Measurements from ENCODE around the gene SLC25A20. TPM values are rescaled to one million over a fixed set of nuclear protein-coding genes. Genes with fewer than 3 reads are reported as not detected.

SLC25A20 gene
- total RNA-seq, 1 donor from 2014 or later = 17.4 TPM

DNA sequence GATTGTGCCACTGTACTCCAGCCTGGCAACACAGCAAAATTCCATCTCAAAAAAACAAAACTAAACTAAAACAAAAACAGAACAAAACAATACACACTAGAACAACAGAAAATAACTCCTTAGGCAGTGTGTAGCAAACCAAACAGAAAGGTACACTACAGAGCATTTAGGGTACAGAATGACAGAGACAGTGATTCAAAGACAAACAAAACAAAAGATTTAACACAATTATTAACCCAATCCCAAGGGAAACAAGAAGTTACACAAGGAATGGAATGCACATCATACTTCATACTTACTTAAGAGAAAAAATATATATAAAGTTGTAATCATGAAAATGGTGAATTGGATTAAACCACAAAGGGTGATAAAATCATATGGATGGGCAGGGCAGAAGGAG lies 12.9 kb downstream of the SLC25A20 start:
- H3K36me3 Mint-ChIP-seq (ENCODE audit: low read depth) = peaks cover 11% of the 10 kb centered on the region
- DNase-seq (ENCODE audit: low spot score) = no peak
- H3K4me3 Mint-ChIP-seq = no peak overlapping the region
- intact Hi-C loops (cut with micrococcal nuclease) = no loop called here
- H3K27me3 Mint-ChIP-seq (ENCODE audit: insufficient read depth) = no peaks in the 10 kb centered on the region
- H3K27ac Mint-ChIP-seq = no peak overlapping the region
- H3K9me3 Mint-ChIP-seq = no peaks in the 10 kb centered on the region
- no peaks in the 10 kb centered on the region for H3K4me1 Mint-ChIP-seq (ENCODE audit: low read depth)

DNA sequence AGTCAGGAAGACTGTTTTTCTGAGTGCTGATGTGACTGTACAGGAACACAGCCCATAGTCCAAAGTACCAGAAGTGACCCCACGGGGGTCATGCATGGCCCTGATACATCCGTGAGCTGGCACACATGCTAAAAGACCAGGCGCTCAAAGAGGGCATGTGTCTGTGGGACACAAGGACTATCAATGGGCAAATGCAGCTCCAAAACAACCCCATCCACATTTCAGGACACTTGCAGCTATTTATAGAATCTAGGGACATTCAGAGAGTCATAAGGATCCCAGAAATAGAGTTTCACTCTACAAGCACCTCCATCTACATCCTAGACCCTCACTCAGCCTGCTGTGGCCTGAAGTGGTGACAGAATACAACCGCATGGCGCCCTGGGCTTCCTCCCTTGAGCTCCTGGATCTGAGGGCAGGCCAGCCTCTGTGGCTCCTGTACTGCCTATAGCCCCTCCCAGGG lies 17.0 kb downstream of the SLC25A20 start:
- intact Hi-C loops (cut with micrococcal nuclease) = no loop called here
- peaks cover 11% of the 10 kb centered on the region for H3K36me3 Mint-ChIP-seq (ENCODE audit: low read depth)
- H3K9me3 Mint-ChIP-seq = no peaks in the 10 kb centered on the region
- H3K4me3 Mint-ChIP-seq = no peak overlapping the region
- no peak overlapping the region for H3K27ac Mint-ChIP-seq
- H3K4me1 Mint-ChIP-seq (ENCODE audit: low read depth) = no peaks in the 10 kb centered on the region
- H3K27me3 Mint-ChIP-seq (ENCODE audit: insufficient read depth) = no peaks in the 10 kb centered on the region
- DNase-seq (ENCODE audit: low spot score) = no peak

DNA sequence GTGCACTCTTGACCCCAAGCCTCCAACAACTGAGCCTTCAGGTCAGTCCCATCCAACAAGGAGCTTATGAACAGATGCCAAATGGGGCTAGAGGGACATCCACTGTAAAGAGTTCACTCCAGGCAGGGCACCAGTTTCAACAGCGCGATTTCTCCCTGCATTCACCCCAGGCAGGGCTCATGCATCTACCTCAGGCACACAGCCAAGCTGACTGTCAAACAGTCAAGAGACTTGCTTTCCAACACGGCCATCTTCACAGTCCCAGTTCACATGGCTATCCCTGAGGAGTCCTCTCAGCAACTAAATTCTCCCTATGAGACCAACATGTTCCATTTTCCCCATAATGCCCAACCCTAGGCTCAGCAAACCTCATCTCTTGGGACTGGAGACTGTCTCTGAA lies 17.7 kb downstream of the SLC25A20 start:
- Mint-ChIP-seq H3K4me3 (no peak overlapping the region), H3K9me3 (no peaks in the 10 kb centered on the region), H3K27me3 (ENCODE audit: insufficient read depth) (no peaks in the 10 kb centered on the region), H3K36me3 (ENCODE audit: low read depth) (peaks cover 11% of the 10 kb centered on the region), H3K27ac (no peak overlapping the region), H3K4me1 (ENCODE audit: low read depth) (no peaks in the 10 kb centered on the region)
- intact Hi-C loops (cut with micrococcal nuclease) = no loop called here
- no peak for DNase-seq (ENCODE audit: low spot score)

DNA sequence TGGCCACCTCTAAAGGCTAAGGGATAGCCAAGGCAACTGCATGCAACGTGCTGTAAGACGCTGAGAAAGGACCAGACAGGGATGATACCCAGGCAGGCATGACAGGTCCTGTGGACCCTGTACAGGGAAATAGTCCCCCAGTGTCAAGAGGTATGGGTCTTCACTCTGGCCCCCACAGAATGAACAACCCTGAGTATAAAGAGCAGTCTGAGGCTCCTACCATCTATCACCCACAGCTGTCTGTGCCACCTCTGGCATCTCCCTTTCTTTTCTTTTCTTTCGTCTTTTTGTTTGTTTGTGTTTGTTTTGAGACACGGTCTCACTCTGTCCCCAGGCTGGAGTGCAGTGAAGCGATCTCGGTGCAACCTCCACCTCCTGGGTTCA lies 18.7 kb downstream of the SLC25A20 start:
- H3K4me3 Mint-ChIP-seq = no peak overlapping the region
- peaks cover 8% of the 10 kb centered on the region for H3K36me3 Mint-ChIP-seq (ENCODE audit: low read depth)
- DNase-seq (ENCODE audit: low spot score) = no peak
- no peak overlapping the region for H3K27ac Mint-ChIP-seq
- H3K4me1 Mint-ChIP-seq (ENCODE audit: low read depth) = no peaks in the 10 kb centered on the region
- H3K27me3 Mint-ChIP-seq (ENCODE audit: insufficient read depth) = no peaks in the 10 kb centered on the region
- no peaks in the 10 kb centered on the region for H3K9me3 Mint-ChIP-seq
- intact Hi-C loops (cut with micrococcal nuclease) = no loop called here

DNA sequence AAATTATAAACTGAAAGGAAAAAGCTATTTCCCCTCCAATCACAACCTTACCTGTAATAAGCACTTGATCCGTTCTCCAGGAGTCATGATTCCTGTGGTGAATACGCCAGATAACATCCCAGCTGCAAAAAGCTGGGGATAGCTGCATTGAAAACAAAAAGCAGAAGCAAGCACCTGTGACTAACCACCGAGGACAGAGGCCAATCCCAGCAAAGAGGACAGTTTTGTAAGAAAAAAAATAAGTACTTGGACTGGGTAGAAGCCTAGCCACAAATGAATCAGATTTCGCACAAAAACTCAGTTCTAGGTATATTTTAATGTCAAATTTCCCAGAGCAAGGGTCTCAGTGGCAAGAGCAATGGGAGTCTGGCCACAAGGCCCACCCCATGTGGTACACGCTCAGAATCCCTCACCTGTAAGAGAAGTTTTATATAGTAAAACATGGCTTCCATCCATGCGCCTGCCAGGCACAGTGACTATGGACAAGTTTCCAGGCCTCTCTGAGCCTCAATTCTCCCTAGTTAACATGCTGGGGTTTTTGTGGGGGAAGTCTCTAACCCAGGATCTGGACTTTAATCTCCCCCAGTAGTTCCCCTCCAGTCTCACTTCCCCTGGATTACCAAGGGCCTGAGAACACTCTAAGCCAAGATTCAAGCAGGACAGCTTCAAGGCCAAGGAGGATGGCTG lies 19.2 kb downstream of the SLC25A20 start:
- Mint-ChIP-seq H3K27me3 (ENCODE audit: insufficient read depth) (no peaks in the 10 kb centered on the region), H3K4me1 (ENCODE audit: low read depth) (no peaks in the 10 kb centered on the region), H3K36me3 (ENCODE audit: low read depth) (peaks cover 8% of the 10 kb centered on the region), H3K27ac (no peak overlapping the region), H3K9me3 (no peaks in the 10 kb centered on the region), H3K4me3 (no peak overlapping the region)
- intact Hi-C loops (cut with micrococcal nuclease) = no loop called here
- DNase-seq (ENCODE audit: low spot score) = no peak

DNA sequence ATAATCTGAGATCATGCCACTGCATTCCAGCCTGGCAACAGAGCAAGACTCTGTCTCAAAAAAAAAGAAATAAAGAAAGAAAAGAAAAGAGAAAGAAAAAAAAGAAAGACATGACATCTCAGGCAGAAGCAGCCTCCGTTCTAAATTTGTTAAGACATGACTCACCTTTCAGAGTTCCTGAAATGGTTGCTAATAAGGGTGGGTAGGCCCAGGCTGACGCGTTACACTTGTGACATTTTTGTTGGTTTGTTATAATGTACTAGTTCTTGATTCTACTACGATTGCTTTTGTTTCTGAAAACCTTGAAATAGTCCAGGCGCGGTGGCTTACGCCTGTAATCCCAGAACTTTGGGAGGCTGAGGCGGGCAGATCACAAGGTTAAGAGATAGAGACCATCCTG lies 21.0 kb downstream of the SLC25A20 start:
- no peak overlapping the region for H3K27ac Mint-ChIP-seq
- H3K9me3 Mint-ChIP-seq = no peaks in the 10 kb centered on the region
- H3K4me1 Mint-ChIP-seq (ENCODE audit: low read depth) = no peaks in the 10 kb centered on the region
- intact Hi-C loops (cut with micrococcal nuclease) = no loop called here
- no peaks in the 10 kb centered on the region for H3K27me3 Mint-ChIP-seq (ENCODE audit: insufficient read depth)
- DNase-seq (ENCODE audit: low spot score) = no peak
- H3K4me3 Mint-ChIP-seq = no peak overlapping the region
- peaks cover 6% of the 10 kb centered on the region for H3K36me3 Mint-ChIP-seq (ENCODE audit: low read depth)

DNA sequence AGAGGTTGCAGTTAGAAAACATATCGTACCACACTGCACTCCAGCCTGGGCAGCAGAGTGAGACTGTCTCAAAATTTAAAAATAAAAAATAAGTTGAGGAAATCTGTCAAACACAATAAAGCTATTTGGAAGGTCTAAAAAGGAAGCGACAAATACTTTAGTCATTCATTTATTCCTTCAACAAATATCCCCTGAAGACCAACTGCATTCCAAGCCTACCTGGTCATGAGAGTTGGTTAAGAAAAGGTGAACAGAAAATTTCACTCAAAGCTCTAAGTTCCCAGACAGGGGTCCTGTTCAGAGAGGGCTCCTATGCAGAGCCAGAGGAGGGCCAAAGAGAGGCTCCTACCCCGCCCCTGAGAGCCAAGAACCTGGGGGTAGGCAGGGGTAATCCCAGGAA lies 35.6 kb downstream of the SLC25A20 start:
- H3K27me3 Mint-ChIP-seq (ENCODE audit: insufficient read depth) = no peaks in the 10 kb centered on the region
- intact Hi-C loops (cut with micrococcal nuclease) = no loop called here
- H3K36me3 Mint-ChIP-seq (ENCODE audit: low read depth) = peaks cover 12% of the 10 kb centered on the region
- DNase-seq (ENCODE audit: low spot score) = no peak
- H3K4me3 Mint-ChIP-seq = no peak overlapping the region
- H3K4me1 Mint-ChIP-seq (ENCODE audit: low read depth) = no peaks in the 10 kb centered on the region
- H3K9me3 Mint-ChIP-seq = no peaks in the 10 kb centered on the region
- no peak overlapping the region for H3K27ac Mint-ChIP-seq

DNA sequence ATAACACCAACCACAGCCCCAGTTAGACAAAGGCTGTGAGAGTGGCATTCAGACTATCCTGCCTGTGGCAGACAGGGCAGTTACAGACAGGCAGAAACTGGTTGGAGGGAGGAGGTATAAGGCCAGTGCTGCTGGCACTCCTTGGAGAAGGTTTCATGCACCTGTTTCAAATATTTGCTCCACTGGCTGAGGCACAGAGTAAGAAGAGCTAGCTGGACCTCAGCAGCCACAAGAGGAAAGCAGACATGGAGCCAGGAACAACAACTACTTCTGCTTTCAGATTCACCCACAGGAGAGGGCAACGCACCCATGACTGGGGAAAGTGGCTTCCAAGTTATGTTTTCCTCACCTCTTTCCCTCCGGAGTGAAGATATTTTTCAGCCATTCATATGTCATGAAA lies 39.5 kb downstream of the SLC25A20 start:
- Mint-ChIP-seq H3K27ac (no peak overlapping the region), H3K27me3 (ENCODE audit: insufficient read depth) (no peaks in the 10 kb centered on the region), H3K4me3 (no peak overlapping the region), H3K4me1 (ENCODE audit: low read depth) (peaks cover 6% of the 10 kb centered on the region), H3K36me3 (ENCODE audit: low read depth) (peaks cover 17% of the 10 kb centered on the region), H3K9me3 (no peaks in the 10 kb centered on the region)
- no peak for DNase-seq (ENCODE audit: low spot score)
- intact Hi-C loops (cut with micrococcal nuclease) = no loop called here

DNA sequence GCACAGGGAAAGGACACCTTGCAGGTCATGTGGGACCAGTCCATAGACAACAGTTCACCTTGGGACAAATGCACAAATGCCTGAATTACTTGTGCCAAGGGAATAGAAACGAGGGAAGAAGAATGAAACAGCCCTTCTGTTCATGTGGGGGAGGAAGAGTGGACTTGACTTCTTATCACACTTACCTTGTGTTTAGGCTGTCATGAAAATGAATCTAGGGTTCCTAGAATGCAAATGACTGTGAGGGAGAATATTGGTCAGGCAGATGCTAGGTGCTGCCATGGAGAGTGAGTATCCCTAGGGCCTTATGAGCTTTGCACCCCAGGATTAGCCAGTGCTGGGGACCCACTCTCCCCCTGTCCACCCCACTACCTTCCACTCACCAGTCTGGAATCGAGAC lies 40.0 kb downstream of the SLC25A20 start:
- Mint-ChIP-seq H3K4me3 (no peak overlapping the region), H3K27ac (no peak overlapping the region), H3K4me1 (ENCODE audit: low read depth) (peaks cover 6% of the 10 kb centered on the region), H3K9me3 (no peaks in the 10 kb centered on the region), H3K36me3 (ENCODE audit: low read depth) (peaks cover 17% of the 10 kb centered on the region), H3K27me3 (ENCODE audit: insufficient read depth) (no peaks in the 10 kb centered on the region)
- no peak for DNase-seq (ENCODE audit: low spot score)
- intact Hi-C loops (cut with micrococcal nuclease) = no loop called here

DNA sequence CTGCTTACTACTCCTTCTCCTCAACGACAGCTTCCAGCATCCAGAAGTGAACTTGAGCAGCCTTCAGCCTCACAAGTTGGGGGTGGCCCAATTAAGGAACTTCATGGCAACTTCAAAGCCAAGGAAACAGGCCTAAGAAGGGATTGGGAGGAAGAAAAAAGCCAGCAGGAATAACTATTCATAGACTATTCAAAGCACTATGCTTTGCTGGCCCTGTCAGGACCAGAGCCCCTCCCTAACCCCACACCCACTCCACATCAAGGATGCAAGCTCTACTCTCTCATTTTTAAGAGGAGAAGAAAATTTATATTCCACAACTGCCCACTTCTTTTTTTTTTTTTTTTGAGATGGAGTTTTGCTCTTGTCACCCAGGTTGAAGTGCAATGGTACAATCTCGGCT lies 41.0 kb downstream of the SLC25A20 start:
- H3K4me1 Mint-ChIP-seq (ENCODE audit: low read depth) = peaks cover 6% of the 10 kb centered on the region
- H3K9me3 Mint-ChIP-seq = no peaks in the 10 kb centered on the region
- DNase-seq (ENCODE audit: low spot score) = no peak
- intact Hi-C loops (cut with micrococcal nuclease) = no loop called here
- H3K36me3 Mint-ChIP-seq (ENCODE audit: low read depth) = peaks cover 16% of the 10 kb centered on the region
- no peaks in the 10 kb centered on the region for H3K27me3 Mint-ChIP-seq (ENCODE audit: insufficient read depth)
- H3K27ac Mint-ChIP-seq = no peak overlapping the region
- no peak overlapping the region for H3K4me3 Mint-ChIP-seq

DNA sequence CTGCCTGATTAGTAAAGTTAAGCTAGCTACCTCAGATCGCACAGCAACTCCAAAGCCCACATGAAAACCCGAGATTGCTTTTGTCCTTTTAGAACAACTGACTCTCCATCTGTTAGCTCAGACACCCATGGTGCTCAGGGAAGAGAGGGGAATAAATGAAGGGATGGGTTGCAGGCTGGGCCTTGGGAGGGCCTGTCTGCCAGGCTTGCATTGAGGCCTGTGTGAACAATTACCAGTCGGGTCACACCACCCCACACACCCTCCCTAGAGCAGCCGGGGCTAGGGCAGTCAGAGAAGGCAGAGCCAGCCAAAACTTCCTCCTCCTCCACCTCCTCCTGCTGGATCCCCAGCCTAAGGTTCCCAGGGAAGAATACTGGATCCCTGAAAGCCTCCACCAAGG lies 42.2 kb downstream of the SLC25A20 start:
- intact Hi-C loops (cut with micrococcal nuclease) = no loop called here
- DNase-seq (ENCODE audit: low spot score) = no peak
- no peak overlapping the region for H3K27ac Mint-ChIP-seq
- no peaks in the 10 kb centered on the region for H3K27me3 Mint-ChIP-seq (ENCODE audit: insufficient read depth)
- no peaks in the 10 kb centered on the region for H3K9me3 Mint-ChIP-seq
- H3K4me3 Mint-ChIP-seq = no peak overlapping the region
- peaks cover 9% of the 10 kb centered on the region for H3K36me3 Mint-ChIP-seq (ENCODE audit: low read depth)
- peaks cover 6% of the 10 kb centered on the region for H3K4me1 Mint-ChIP-seq (ENCODE audit: low read depth)

DNA sequence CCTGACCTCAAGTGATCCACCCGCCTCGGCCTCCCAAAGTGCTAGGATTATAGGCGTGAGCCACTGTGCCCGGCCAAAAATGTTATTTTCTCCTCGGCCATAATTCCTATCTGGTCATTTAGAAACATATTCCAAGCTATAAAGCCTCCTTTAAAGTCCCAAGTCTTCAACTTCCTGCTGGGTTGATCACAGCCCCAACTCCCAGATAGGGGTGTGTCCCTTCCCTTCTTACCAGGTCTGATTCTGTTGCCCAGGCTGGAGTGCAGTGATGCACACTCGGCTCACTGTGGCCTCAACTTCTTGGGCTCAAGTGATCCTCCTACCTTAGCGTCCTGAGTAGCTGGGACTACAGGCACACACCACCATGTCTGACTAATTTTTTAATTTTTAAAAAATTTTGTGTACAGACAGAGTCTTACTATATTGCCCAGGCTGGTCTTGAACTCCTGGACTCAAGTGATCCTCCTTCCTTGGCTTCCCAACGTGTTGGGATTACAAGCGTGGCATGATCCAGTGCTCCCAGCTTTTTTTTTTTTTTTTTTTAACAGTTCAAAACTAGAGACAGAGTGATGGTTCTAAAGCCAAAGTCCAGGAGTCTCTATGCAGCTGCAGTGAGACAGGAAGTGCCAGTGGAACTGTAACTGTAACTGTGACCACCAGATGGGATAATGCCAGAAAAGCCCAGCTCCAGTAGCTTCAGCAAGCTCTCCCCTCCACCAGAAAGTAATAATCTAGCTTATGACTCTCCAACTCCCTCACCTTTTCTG lies 42.8 kb downstream of the SLC25A20 start:
- H3K4me3 Mint-ChIP-seq = no peak overlapping the region
- DNase-seq (ENCODE audit: low spot score) = no peak
- H3K9me3 Mint-ChIP-seq = no peaks in the 10 kb centered on the region
- no peaks in the 10 kb centered on the region for H3K27me3 Mint-ChIP-seq (ENCODE audit: insufficient read depth)
- intact Hi-C loops (cut with micrococcal nuclease) = no loop called here
- H3K36me3 Mint-ChIP-seq (ENCODE audit: low read depth) = peaks cover 9% of the 10 kb centered on the region
- no peak overlapping the region for H3K27ac Mint-ChIP-seq
- H3K4me1 Mint-ChIP-seq (ENCODE audit: low read depth) = peaks cover 6% of the 10 kb centered on the region

DNA sequence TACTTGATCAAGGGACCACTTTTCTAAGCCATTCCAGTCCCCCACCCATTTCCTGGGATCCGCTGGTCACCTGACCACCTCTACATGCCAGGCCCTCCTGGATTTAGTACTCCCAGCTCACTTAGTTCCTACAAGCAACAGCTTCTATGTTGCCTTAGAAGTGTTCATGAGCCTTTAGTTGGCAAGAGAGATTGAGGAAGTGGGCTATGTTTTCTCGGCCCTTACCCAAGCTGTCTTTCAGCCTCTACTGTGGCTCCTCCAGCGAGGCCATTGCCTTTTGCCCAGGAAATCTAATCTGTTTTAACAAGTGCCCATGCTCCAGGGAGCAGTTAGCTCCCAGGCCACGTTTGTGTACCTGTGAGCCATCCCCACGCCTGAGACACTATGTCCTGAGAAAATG lies 46.5 kb downstream of the SLC25A20 start:
- intact Hi-C loops (cut with micrococcal nuclease) = no loop called here
- no peak overlapping the region for H3K27ac Mint-ChIP-seq
- H3K4me1 Mint-ChIP-seq (ENCODE audit: low read depth) = peaks cover 6% of the 10 kb centered on the region
- no peak for DNase-seq (ENCODE audit: low spot score)
- peaks cover 7% of the 10 kb centered on the region for H3K36me3 Mint-ChIP-seq (ENCODE audit: low read depth)
- no peaks in the 10 kb centered on the region for H3K9me3 Mint-ChIP-seq
- no peaks in the 10 kb centered on the region for H3K27me3 Mint-ChIP-seq (ENCODE audit: insufficient read depth)
- H3K4me3 Mint-ChIP-seq = no peak overlapping the region

Data from activated T-helper 1 cell treated with anti-CD3 and anti-CD28 coated beads, Interleukin-12 subunit alpha, Interleukin-12 subunit beta, Interleukin-2, Interleukin-4 antibody, amounts not matched to agents 30 ng/mL and 10 ng/mL and 1 ng/mL, durations not matched to agents 14 hours and 24 hours and 36 hours (primary cell).